Memory B cell (primary cell): ENCODE measurements around the gene CYTH2.
A peak's percentile ranks its signal among the peaks of the same experiment; 100 is the strongest.
"Not testable (repeated sequence)": the region's sequence is repeated elsewhere in the genome, so short reads cannot be mapped to it uniquely, and the experiment has no call there.

Experiments
- ATAC-seq: fragments of 150-1000 bp; cut with Tn5 transposase; 2 replicates; pipeline ENCODE4 v1.10.0; 2021; ENCODE audit warnings: low read depth, mild to moderate bottlenecking, moderate library complexity
- DNase-seq, 2 donors: peaks; one replicate each; pipeline ENCODE4 v3.0.0; 2022; ENCODE audit warnings: low spot score in 2 of 2
- H3K27ac Mint-ChIP-seq: one replicate; pipeline ENCODE4 v1.8.0; 2022; ENCODE audit warnings: mild to moderate bottlenecking, moderate library complexity, mixed read lengths
- H3K27me3 Mint-ChIP-seq: one replicate; pipeline ENCODE4 v1.8.0; 2022; ENCODE audit warnings: mixed read lengths
- H3K36me3 Mint-ChIP-seq: one replicate; pipeline ENCODE4 v1.8.0; 2022; ENCODE audit warnings: mild to moderate bottlenecking, mixed read lengths
- H3K4me1 Mint-ChIP-seq: one replicate; pipeline ENCODE4 v1.8.0; 2022; ENCODE audit warnings: mixed read lengths
- H3K4me3 Mint-ChIP-seq: one replicate; pipeline ENCODE4 v1.8.0; 2022; ENCODE audit warnings: mild to moderate bottlenecking, moderate library complexity, mixed read lengths
- H3K9me3 Mint-ChIP-seq: one replicate; pipeline ENCODE4 v1.8.0; 2022; ENCODE audit warnings: mixed read lengths

Gene CYTH2

GRCh38 chr19:48477698-48478338, 8.6 kb downstream of the CYTH2 start:
- no peaks in the 10 kb centered on the region for H3K9me3 Mint-ChIP-seq
- ATAC-seq (no peak), DNase-seq (no peak)
- H3K27me3 Mint-ChIP-seq: no peaks in the 10 kb centered on the region
- H3K27ac Mint-ChIP-seq: no peak overlapping the region
- peaks cover 7% of the 10 kb centered on the region for H3K36me3 Mint-ChIP-seq
- peaks cover 7% of the 10 kb centered on the region for H3K4me1 Mint-ChIP-seq
- H3K4me3 Mint-ChIP-seq: no peak overlapping the region

GRCh38 chr19:48478339-48479256, 9.4 kb downstream of the CYTH2 start:
- Mint-ChIP-seq H3K9me3 (no peaks in the 10 kb centered on the region), H3K4me3 (no peak overlapping the region), H3K4me1 (peaks cover 7% of the 10 kb centered on the region), H3K27me3 (no peaks in the 10 kb centered on the region), H3K36me3 (peaks cover 7% of the 10 kb centered on the region), H3K27ac (no peak overlapping the region)
- no peak for DNase-seq
- no peak for ATAC-seq

GRCh38 chr19:48479686-48480085, 10.5 kb downstream of the CYTH2 start:
- no peaks in the 10 kb centered on the region for H3K9me3 Mint-ChIP-seq
- peaks cover 9% of the 10 kb centered on the region for H3K4me1 Mint-ChIP-seq
- peak overlapping the region; percentile 93 for H3K4me3 Mint-ChIP-seq
- H3K27ac Mint-ChIP-seq: no peak overlapping the region
- peaks cover 4% of the 10 kb centered on the region for H3K27me3 Mint-ChIP-seq
- ATAC-seq (no peak), DNase-seq (no peak)
- peaks cover 3% of the 10 kb centered on the region for H3K36me3 Mint-ChIP-seq

- ATAC-seq (peak; percentile 67), DNase-seq (no peak)
- H3K36me3 Mint-ChIP-seq: peaks cover 3% of the 10 kb centered on the region
- peaks cover 9% of the 10 kb centered on the region for H3K4me1 Mint-ChIP-seq
- H3K27ac Mint-ChIP-seq: peak overlapping the region; percentile 55
- peak overlapping the region; percentile 93 for H3K4me3 Mint-ChIP-seq
- H3K27me3 Mint-ChIP-seq: peaks cover 4% of the 10 kb centered on the region
- H3K9me3 Mint-ChIP-seq: no peaks in the 10 kb centered on the region
Measured at GRCh38 chr19:48480183-48480557, 11.0 kb downstream of the CYTH2 start.

- peak overlapping the region; percentile 93 for H3K4me3 Mint-ChIP-seq
- peaks cover 2% of the 10 kb centered on the region for H3K36me3 Mint-ChIP-seq
- no peak for DNase-seq
- ATAC-seq: peak; percentile 78
- peak overlapping the region; percentile 55 for H3K27ac Mint-ChIP-seq
- peaks cover 4% of the 10 kb centered on the region for H3K27me3 Mint-ChIP-seq
- no peaks in the 10 kb centered on the region for H3K9me3 Mint-ChIP-seq
- H3K4me1 Mint-ChIP-seq: peaks cover 9% of the 10 kb centered on the region
Measured at GRCh38 chr19:48480558-48481500, 11.7 kb downstream of the CYTH2 start.

- ATAC-seq (no peak), DNase-seq (no peak)
- Mint-ChIP-seq H3K9me3 (no peaks in the 10 kb centered on the region), H3K27me3 (peaks cover 7% of the 10 kb centered on the region), H3K4me3 (peak overlapping the region; percentile 93), H3K36me3 (peaks cover 2% of the 10 kb centered on the region), H3K27ac (no peak overlapping the region), H3K4me1 (peaks cover 12% of the 10 kb centered on the region)
Measured at GRCh38 chr19:48481846-48482639, 12.9 kb downstream of the CYTH2 start.

GRCh38 chr19:48483301-48483700, 14.1 kb downstream of the CYTH2 start:
- DNase-seq: no peak
- ATAC-seq: no peak
- Mint-ChIP-seq H3K27me3 (peaks cover 7% of the 10 kb centered on the region), H3K9me3 (no peaks in the 10 kb centered on the region), H3K4me3 (no peak overlapping the region), H3K36me3 (no peaks in the 10 kb centered on the region), H3K4me1 (peaks cover 12% of the 10 kb centered on the region), H3K27ac (no peak overlapping the region)

GRCh38 chr19:48484247-48484893, 15.2 kb downstream of the CYTH2 start:
- ATAC-seq: no peak
- Mint-ChIP-seq H3K4me1 (peaks cover 12% of the 10 kb centered on the region), H3K27ac (no peak overlapping the region), H3K4me3 (no peak overlapping the region), H3K9me3 (no peaks in the 10 kb centered on the region), H3K27me3 (peaks cover 7% of the 10 kb centered on the region), H3K36me3 (no peaks in the 10 kb centered on the region)
- DNase-seq: no peak

GRCh38 chr19:48484931-48485612, 15.9 kb downstream of the CYTH2 start:
- H3K27me3 Mint-ChIP-seq: peaks cover 7% of the 10 kb centered on the region
- no peaks in the 10 kb centered on the region for H3K36me3 Mint-ChIP-seq
- no peak for ATAC-seq
- peaks cover 17% of the 10 kb centered on the region for H3K4me1 Mint-ChIP-seq
- H3K27ac Mint-ChIP-seq: no peak overlapping the region
- H3K9me3 Mint-ChIP-seq: no peaks in the 10 kb centered on the region
- no peak for DNase-seq
- no peak overlapping the region for H3K4me3 Mint-ChIP-seq

- Mint-ChIP-seq H3K27me3 (peaks cover 12% of the 10 kb centered on the region), H3K4me1 (peaks cover 18% of the 10 kb centered on the region)
- H3K4me3 Mint-ChIP-seq, H3K36me3 Mint-ChIP-seq, H3K27ac Mint-ChIP-seq, H3K9me3 Mint-ChIP-seq, ATAC-seq, DNase-seq: not testable (repeated sequence)
Measured at GRCh38 chr19:48486706-48487105, 17.5 kb downstream of the CYTH2 start.

- Mint-ChIP-seq H3K36me3 (peaks cover 2% of the 10 kb centered on the region), H3K9me3 (peaks cover 2% of the 10 kb centered on the region), H3K4me1 (peaks cover 23% of the 10 kb centered on the region), H3K27me3 (peaks cover 18% of the 10 kb centered on the region), H3K27ac (no peak overlapping the region), H3K4me3 (no peak overlapping the region)
- DNase-seq: no peak
- no peak for ATAC-seq
Measured at GRCh38 chr19:48487544-48487943, 18.4 kb downstream of the CYTH2 start.

- no peak for DNase-seq
- H3K27me3 Mint-ChIP-seq: peaks cover 22% of the 10 kb centered on the region
- peaks cover 4% of the 10 kb centered on the region for H3K36me3 Mint-ChIP-seq
- no peak overlapping the region for H3K4me3 Mint-ChIP-seq
- H3K27ac Mint-ChIP-seq: no peak overlapping the region
- H3K9me3 Mint-ChIP-seq: peaks cover 6% of the 10 kb centered on the region
- H3K4me1 Mint-ChIP-seq: peaks cover 27% of the 10 kb centered on the region
- no peak for ATAC-seq
Measured at GRCh38 chr19:48487948-48488347, 18.8 kb downstream of the CYTH2 start.
